SU-DHL-6 (cell line): ENCODE data around the gene SMAD7.

Experiments used
- EZH2phosphoT487 ChIP-seq: fragments of 200-600 bp; sonication (generic), shearing (Covaris generic); conservative IDR thresholded peaks from 2 replicates; pipeline ENCODE4 v1.6.1; 2018; ENCODE audit warnings: mild to moderate bottlenecking, antibody characterized with exemption, low read length, moderate library complexity, mixed read lengths
- TF ChIP-seq, protein P1 (sequence below): fragments of 200-600 bp; sonication (generic); IDR thresholded peaks from one replicate; pipeline ENCODE4 v1.5.1; 2017; ENCODE audit warnings: antibody characterized with exemption, mild to moderate bottlenecking, low read length, moderate library complexity; ENCODE audit not compliant: insufficient read depth, poor library complexity, severe bottlenecking

DNA sequence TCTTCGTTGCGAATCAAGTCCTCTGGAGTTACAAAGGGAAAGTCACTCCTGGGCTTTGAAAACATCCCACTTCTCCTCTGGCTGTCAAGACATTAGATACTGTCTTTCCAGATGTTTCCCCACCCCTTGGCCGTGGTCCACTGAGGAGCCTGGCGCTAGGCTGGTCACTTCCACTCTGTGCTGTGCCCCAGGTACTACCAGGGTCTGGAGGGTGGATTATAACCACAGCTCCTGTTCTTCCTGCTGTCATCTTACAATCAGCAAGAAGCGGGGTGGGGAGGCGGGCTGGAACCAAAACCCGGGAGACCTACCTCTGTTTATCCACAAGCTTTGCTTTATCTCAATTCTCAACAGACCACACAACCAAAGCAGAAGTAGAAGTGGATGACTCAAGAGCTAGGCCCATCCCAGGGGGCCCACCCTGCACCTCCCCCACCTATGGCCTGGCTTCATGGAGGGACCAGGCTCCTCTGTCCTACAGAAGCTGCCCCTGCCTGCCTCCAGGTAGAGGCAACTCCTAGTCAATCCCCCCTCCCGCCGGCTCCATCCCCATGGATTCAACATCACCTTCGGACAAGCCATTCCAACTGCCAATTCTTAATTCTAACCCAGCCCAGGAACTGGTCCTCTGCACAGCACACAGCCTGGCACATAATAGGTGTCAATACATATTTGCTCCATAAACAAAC, 17.8 kb downstream of the SMAD7 start:
- TF ChIP-seq, protein P1, sequence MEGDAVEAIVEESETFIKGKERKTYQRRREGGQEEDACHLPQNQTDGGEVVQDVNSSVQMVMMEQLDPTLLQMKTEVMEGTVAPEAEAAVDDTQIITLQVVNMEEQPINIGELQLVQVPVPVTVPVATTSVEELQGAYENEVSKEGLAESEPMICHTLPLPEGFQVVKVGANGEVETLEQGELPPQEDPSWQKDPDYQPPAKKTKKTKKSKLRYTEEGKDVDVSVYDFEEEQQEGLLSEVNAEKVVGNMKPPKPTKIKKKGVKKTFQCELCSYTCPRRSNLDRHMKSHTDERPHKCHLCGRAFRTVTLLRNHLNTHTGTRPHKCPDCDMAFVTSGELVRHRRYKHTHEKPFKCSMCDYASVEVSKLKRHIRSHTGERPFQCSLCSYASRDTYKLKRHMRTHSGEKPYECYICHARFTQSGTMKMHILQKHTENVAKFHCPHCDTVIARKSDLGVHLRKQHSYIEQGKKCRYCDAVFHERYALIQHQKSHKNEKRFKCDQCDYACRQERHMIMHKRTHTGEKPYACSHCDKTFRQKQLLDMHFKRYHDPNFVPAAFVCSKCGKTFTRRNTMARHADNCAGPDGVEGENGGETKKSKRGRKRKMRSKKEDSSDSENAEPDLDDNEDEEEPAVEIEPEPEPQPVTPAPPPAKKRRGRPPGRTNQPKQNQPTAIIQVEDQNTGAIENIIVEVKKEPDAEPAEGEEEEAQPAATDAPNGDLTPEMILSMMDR: no peak
- no peak for TF ChIP-seq EZH2phosphoT487
